CD14-positive monocyte (primary cell): ENCODE measurements around the gene CHRNB4. TPM values are rescaled to one million over a fixed set of nuclear protein-coding genes. Genes with fewer than 3 reads are reported as not detected.
A peak's percentile ranks its signal among the peaks of the same experiment; 100 is the strongest.

Source experiments
- DNase-seq, 3 donors: peaks; one replicate each; pipeline ENCODE4 v3.0.0-alpha.2; 2011 to 2022
- H2AFZ ChIP-seq: 2 replicates; pipeline ENCODE4 v1.6.0; 2012; ENCODE audit warnings: mild to moderate bottlenecking, low read depth, low read length, inconsistent platforms; ENCODE audit not compliant: insufficient read depth, poor library complexity, severe bottlenecking
- H3K27ac ChIP-seq, 2 donors: 1 replicate in 1 of 2; 2 replicates in 1 of 2; pipeline ENCODE4 v1.5.1; 2012 to 2013; ENCODE audit warnings: low read length in 2 of 2, control low read depth in 1 of 2, inconsistent platforms in 1 of 2, low read depth in 1 of 2, mild to moderate bottlenecking in 1 of 2
- H3K27me3 ChIP-seq, 2 donors: one replicate each; pipeline versions ENCODE4 v1.6.0 to v1.6.1; 2011 to 2013; ENCODE audit warnings: low read length in 2 of 2; ENCODE audit not compliant: control insufficient read depth in 2 of 2, insufficient read depth in 2 of 2
- H3K36me3 ChIP-seq, 2 donors: replicated peaks in 1 of 2; 1 replicate in 1 of 2; 2 replicates in 1 of 2; pipeline versions ENCODE4 v1.5.1 to v1.6.1; 2012 to 2013; ENCODE audit warnings: low read length in 2 of 2, control low read depth in 1 of 2, inconsistent platforms in 1 of 2, mild to moderate bottlenecking in 1 of 2; ENCODE audit not compliant: insufficient read depth in 2 of 2, control insufficient read depth in 1 of 2
- H3K4me1 ChIP-seq, 2 donors: 1 replicate in 1 of 2; 2 replicates in 1 of 2; pipeline versions ENCODE4 v1.5.1 to v1.6.1; 2012 to 2013; ENCODE audit warnings: low read length in 2 of 2, control low read depth in 1 of 2, inconsistent platforms in 1 of 2, mild to moderate bottlenecking in 1 of 2, moderate library complexity in 1 of 2; ENCODE audit not compliant: insufficient read depth in 2 of 2, control insufficient read depth in 1 of 2
- H3K4me2 ChIP-seq: replicated peaks from 2 replicates; pipeline ENCODE3; 2012; ENCODE audit warnings: low read length, moderate library complexity, mild to moderate bottlenecking; ENCODE audit not compliant: poor library complexity, severe bottlenecking; ENCODE audit errors: extremely low read depth
- H3K4me3 ChIP-seq, 3 experiments: fragments of 200-600 bp in 1 of 3; sonication (generic) in 1 of 3; replicated peaks in 1 of 3; 1 replicate in 2 of 3; 2 replicates in 1 of 3; pipeline ENCODE4 v1.5.1; 2011 to 2013; ENCODE audit warnings: low read length in 3 of 3, mild to moderate bottlenecking in 3 of 3, control low read depth in 2 of 3, low read depth in 2 of 3, inconsistent platforms in 1 of 3, moderate library complexity in 1 of 3
- H3K79me2 ChIP-seq: 2 replicates; pipeline ENCODE4 v1.6.0; 2012; ENCODE audit warnings: mild to moderate bottlenecking, control low read depth, inconsistent platforms, low read length, moderate library complexity; ENCODE audit not compliant: insufficient read depth
- H3K9ac ChIP-seq: 2 replicates; pipeline ENCODE4 v1.6.0; 2017; ENCODE audit warnings: low read length, mild to moderate bottlenecking; ENCODE audit not compliant: insufficient read depth, poor library complexity, severe bottlenecking
- H3K9me3 ChIP-seq, 2 donors: replicated peaks in 1 of 2; 1 replicate in 1 of 2; 2 replicates in 1 of 2; pipeline versions ENCODE4 v1.5.1 to v1.6.1; 2012 to 2013; ENCODE audit warnings: low read length in 2 of 2, control low read depth in 1 of 2; ENCODE audit not compliant: control insufficient read depth in 1 of 2, insufficient read depth in 1 of 2
- H4K20me1 ChIP-seq: 2 replicates; pipeline ENCODE4 v1.6.0; 2012; ENCODE audit warnings: mild to moderate bottlenecking, low read length, control low read depth, moderate library complexity; ENCODE audit not compliant: insufficient read depth
- H3K27ac Mint-ChIP-seq, 7 donors: one replicate each; pipeline ENCODE4 v1.8.0; 2020; ENCODE audit warnings: mild to moderate bottlenecking in 7 of 7, mixed read lengths in 7 of 7, moderate library complexity in 6 of 7, inconsistent platforms in 2 of 7
- H3K27me3 Mint-ChIP-seq, 3 donors: one replicate each; pipeline ENCODE4 v1.8.0; 2021 to 2022; ENCODE audit warnings: low read depth in 3 of 3, mild to moderate bottlenecking in 3 of 3, mixed read lengths in 3 of 3, moderate library complexity in 3 of 3, inconsistent platforms in 1 of 3
- H3K36me3 Mint-ChIP-seq, 2 donors: one replicate each; pipeline ENCODE4 v1.8.0; 2020; ENCODE audit warnings: mixed read lengths in 2 of 2, inconsistent platforms in 1 of 2, mild to moderate bottlenecking in 1 of 2
- H3K4me1 Mint-ChIP-seq: one replicate; pipeline ENCODE4 v1.8.0; 2020; ENCODE audit warnings: mild to moderate bottlenecking, mixed read lengths
- H3K4me3 Mint-ChIP-seq, 2 donors: one replicate each; pipeline ENCODE4 v1.8.0; 2020; ENCODE audit warnings: mild to moderate bottlenecking in 2 of 2, mixed read lengths in 2 of 2, moderate library complexity in 1 of 2
- H3K9me3 Mint-ChIP-seq, 7 donors: one replicate each; pipeline ENCODE4 v1.8.0; 2020 to 2022; ENCODE audit warnings: mixed read lengths in 7 of 7, mild to moderate bottlenecking in 6 of 7, moderate library complexity in 6 of 7, inconsistent platforms in 2 of 7
- CTCF ChIP-seq: fragments of 200-600 bp; IDR thresholded peaks from one replicate; pipeline ENCODE4 v1.8.0; 2022; ENCODE audit warnings: antibody characterized with exemption, mild to moderate bottlenecking
- whole genome bisulfite sequencing: methylation state at CpG from one replicate; pipeline ENCODE4 v1.1.5; 2013; ENCODE audit warnings: missing lambda C conversion rate; ENCODE audit not compliant: insufficient coverage; 5-methylcytosine and 5-hydroxymethylcytosine counted together
- intact Hi-C, 2 donors: fragments of 100-400 bp; cut with micrococcal nuclease; formaldehyde crosslinking; loops; one replicate each; pipeline versions ENCODE4 v1.15.0 to v1.15.1; 2023
- polyA plus RNA-seq, 3 donors: library from polyadenylated mRNA; depleted of rRNA in 1 of 3; unstranded in 2 of 3; stranded (reverse) in 1 of 3; fragments of 300-500 nt in 2 of 3; fragments of >200 nt in 1 of 3; fragmentation: Illumina TruSeq in 2 of 3; gene quantifications; 1 replicate in 2 of 3; 2 replicates in 1 of 3; pipeline ENCODE4 v1.2.3, GENCODE V29; 2012 to 2021

CHRNB4 gene
- polyA plus RNA-seq, 3 donors: not detected

DNA sequence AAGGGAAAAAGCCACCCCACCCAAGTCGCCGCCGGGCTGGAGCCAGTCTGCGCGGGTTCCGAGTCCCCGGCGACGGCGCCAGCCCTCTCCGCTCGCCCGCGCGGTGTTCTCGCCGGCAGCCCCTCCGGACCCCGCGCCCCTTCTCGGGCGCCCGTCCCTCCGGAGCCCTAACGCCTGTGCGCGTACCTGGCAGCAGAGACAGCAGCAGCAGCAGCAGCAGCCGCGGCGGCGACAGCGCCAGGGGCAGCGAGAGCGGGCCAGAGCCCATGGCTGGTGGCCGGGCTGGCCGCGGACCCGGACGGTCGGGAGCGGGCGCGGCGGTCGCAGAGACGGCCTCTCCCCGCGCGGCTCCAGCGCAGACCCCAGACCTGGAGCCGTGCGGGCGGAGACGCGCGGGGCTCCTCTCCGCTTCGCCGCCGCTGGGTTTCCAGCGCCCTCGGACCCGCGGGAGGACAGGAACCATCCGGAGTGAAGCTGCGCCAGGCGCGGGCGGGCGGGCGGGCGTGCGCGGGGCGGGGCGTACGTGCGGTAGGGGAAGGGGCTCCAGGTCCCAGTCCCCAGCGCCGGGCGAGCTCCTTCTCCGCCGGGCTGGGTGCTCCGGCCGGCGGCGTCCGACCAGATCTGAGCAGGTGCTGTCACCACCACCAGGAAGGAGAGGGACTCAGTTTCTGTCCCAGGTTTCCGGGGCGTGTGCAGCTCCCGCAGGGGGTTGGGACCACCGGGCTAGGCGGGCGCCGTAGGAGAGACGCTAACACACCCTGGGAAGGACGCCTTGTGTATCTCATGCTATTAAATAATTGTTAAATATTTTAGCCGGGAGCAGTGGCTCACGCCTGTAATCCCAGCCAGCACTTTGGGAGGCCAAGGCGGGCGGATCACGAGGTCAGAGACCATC is 20.2 kb downstream of the CHRNB4 start, which contains the start of gene CHRNA3:
CHRNA3 (minus strand) TSS at position 470 of the 895 bp plus-strand sequence; CDS start at position 268, 202 bp downstream.
- Histone ChIP-seq H2AFZ (no peak within 1 kb of the TSS), H3K36me3 (no peaks in the 10 kb centered on the region), H3K27me3 (peaks cover 27 to 46% of the 10 kb centered on the region in 2 donors), H4K20me1 (no peaks in the 10 kb centered on the region), H3K79me2 (no peaks in the 10 kb centered on the region), H3K9ac (no peak within 1 kb of the TSS), H3K9me3 (peaks cover 0 to 6% of the 10 kb centered on the region in 2 donors), H3K4me3 (no peak within 1 kb of the TSS), H3K27ac (no peak within 1 kb of the TSS), H3K4me1 (no peaks in the 10 kb centered on the region), H3K4me2 (no peak within 1 kb of the TSS)
- peaks cover 12% of the 10 kb centered on the region for H3K4me1 Mint-ChIP-seq
- TF ChIP-seq CTCF: no peak
- peaks cover 48 to 55% (median 52%) of the 10 kb centered on the region in 3 donors for H3K27me3 Mint-ChIP-seq
- H3K9me3 Mint-ChIP-seq: peaks cover 0 to 5% (median 2%) of the 10 kb centered on the region in 7 donors
- intact Hi-C loops: no loop called here
- DNase-seq: no peak
- no peak within 1 kb of the TSS for H3K27ac Mint-ChIP-seq
- peaks cover 0 to 6% of the 10 kb centered on the region in 2 donors for H3K36me3 Mint-ChIP-seq
- H3K4me3 Mint-ChIP-seq: peak within 1 kb of the TSS in 1 of 2 donors; percentile 82
- 2% methylated on average over 91 of the region's 102 CpGs for WGBS

- Histone ChIP-seq H3K9ac (no peak overlapping the region), H2AFZ (no peak overlapping the region), H4K20me1 (no peaks in the 10 kb centered on the region), H3K79me2 (no peaks in the 10 kb centered on the region), H3K4me1 (no peaks in the 10 kb centered on the region), H3K36me3 (no peaks in the 10 kb centered on the region), H3K4me3 (no peak overlapping the region), H3K9me3 (peaks cover 0 to 6% of the 10 kb centered on the region in 2 donors), H3K4me2 (no peak overlapping the region), H3K27ac (no peak overlapping the region), H3K27me3 (peaks cover 27 to 44% of the 10 kb centered on the region in 2 donors)
- no peak overlapping the region for H3K27ac Mint-ChIP-seq
- H3K9me3 Mint-ChIP-seq: peaks cover 0 to 5% (median 2%) of the 10 kb centered on the region in 7 donors
- H3K27me3 Mint-ChIP-seq: peaks cover 47 to 55% (median 51%) of the 10 kb centered on the region in 3 donors
- H3K36me3 Mint-ChIP-seq: peaks cover 0 to 6% of the 10 kb centered on the region in 2 donors
- peaks cover 12% of the 10 kb centered on the region for H3K4me1 Mint-ChIP-seq
- H3K4me3 Mint-ChIP-seq: peak overlapping the region in 1 of 2 donors; percentile 82
- WGBS: under 1% methylated on average over 16 of the region's 41 CpGs
- TF ChIP-seq CTCF: no peak
- intact Hi-C loops: no loop called here
- DNase-seq: no peak
These were observed 20.9 kb downstream of the CHRNB4 start for GRCh38 chr15:78620021-78620526.
